HTERT RPE-1 (cell line): ENCODE results near the gene PAFAH1B2.
"Not testable (repeated sequence)": the region's sequence is repeated elsewhere in the genome, so short reads cannot be mapped to it uniquely, and the experiment has no call there.

Source experiments
- in situ Hi-C: fragments of 300-500 bp; cut with MboI; formaldehyde crosslinking; loops from 4 replicates; pipeline ENCODE4 v1.14.3; 2020; ENCODE audit warnings: low sequenced_read_pairs

Gene PAFAH1B2

DNA sequence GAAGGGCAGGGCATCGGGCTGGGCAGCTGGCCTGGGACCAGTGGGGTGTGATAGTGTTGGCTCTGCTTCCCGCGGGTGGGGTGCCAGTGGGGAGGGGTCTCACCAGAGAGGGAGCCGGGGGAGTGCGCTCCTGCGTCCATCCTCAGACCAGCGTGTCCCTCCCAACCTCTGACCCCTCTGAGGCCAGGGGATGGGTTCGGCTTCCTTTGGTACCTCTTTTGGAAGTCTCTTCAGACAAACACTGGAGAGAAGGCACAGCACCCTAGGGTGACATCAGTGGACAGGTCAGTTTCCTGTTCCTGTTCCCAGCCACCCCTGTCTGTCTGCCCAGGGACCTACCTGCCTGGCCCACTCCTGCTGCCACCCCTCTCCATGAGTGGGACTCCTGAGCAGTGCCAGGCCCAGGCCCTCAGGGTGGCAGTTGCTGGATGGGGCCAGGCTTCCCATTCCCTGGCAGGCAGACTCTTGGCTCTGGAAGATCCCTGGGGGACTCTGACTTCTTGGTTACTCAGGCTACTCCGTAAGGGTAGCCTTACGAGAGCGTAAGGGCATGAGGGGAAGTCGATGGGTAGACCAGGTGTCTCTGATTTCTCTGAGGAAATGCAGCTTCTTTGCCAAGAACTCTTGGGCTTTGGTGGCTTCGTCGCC lies 57.7 kb downstream of the PAFAH1B2 start:
- in situ Hi-C loops, result no loop called here

DNA sequence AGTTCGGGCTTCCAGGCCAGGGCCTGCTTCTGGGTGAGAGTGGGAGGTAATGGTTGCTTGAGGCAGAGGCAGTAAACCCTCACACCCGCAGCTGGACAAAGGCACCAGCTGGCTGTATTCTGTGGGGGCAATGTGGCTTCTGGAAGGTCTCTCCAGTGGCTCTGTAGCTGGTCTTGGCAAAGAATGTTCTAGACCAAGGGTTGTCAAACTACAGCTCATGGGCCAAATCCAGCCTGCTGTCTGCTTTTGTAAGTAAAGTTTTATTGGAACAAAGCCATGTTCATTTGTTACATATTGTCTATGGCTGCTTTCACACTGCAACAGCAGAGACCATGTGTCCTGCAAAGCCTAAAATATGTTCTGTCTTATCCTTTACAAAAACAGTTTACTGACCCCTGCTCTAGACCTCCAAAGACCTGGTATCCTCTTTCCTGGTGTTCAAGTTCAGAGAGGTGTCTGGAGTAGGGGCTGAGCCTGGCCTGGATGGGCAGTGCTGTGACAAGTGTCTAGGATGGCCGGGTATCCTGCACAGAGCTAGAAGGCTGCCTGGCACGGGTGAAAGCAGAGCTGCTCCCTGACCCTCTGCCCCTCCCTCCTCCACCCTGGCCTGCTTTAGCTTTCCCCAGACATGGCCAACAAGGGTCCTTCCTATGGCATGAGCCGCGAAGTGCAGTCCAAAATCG lies 58.4 kb downstream of the PAFAH1B2 start:
- in situ Hi-C loops, result no loop called here

DNA sequence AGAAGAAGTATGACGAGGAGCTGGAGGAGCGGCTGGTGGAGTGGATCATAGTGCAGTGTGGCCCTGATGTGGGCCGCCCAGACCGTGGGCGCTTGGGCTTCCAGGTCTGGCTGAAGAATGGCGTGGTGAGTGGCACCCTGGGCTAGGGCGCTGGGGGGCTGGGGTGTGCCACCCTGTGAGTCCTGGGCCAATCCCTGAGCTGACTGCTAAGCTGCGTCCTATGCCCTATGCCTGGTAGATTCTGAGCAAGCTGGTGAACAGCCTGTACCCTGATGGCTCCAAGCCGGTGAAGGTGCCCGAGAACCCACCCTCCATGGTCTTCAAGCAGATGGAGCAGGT lies 59.0 kb downstream of the PAFAH1B2 start:
- in situ Hi-C loops, result no loop called here

DNA sequence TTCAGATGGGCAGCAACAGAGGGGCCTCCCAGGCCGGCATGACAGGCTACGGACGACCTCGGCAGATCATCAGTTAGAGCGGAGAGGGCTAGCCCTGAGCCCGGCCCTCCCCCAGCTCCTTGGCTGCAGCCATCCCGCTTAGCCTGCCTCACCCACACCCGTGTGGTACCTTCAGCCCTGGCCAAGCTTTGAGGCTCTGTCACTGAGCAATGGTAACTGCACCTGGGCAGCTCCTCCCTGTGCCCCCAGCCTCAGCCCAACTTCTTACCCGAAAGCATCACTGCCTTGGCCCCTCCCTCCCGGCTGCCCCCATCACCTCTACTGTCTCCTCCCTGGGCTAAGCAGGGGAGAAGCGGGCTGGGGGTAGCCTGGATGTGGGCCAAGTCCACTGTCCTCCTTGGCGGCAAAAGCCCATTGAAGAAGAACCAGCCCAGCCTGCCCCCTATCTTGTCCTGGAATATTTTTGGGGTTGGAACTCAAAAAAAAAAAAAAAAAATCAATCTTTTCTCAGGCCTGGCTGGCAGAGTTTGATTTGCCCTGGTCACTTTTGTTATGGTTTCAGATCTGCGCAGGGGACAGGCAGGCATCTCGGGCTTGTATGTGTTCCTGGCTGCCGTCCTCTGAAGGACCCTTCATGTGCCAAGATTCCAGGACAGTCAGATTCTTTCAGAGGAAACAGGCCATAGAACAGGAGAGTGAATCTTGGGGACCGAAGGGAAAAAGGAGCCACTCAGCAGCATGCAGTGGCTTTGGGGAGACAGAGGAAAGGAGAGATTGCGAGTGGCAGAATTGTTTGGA lies 60.4 kb downstream of the PAFAH1B2 start:
- in situ Hi-C loops, result no loop called here

DNA sequence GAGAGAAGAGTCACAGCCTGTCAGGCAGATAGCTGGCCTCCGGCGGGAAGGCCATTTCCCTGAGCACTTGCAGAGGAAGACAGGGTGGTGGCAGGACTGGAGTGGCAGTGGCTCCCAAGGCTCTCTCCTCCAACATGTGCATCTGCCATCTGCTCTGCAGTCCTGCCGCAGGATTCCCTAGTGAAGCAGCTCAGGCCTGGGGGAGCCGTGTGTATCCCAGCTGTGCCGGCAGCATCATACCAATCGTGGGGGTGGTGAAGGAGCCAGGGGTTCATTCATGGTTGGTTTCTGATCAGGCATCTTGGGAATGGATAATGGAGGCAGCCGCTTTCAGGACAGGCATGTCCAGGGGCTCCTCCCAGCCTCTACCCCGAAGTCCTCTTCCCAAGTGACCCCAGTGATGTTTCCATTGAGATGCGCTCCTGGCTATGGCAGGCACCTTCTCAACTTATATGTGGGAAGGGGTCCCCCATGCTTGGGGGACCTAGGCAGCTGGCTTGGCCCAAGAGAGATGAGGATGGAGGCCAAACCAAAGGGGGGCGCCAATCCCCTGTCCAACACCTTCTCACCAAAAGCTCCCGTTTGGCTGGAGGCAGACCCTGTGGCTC lies 61.2 kb downstream of the PAFAH1B2 start:
- in situ Hi-C loops, result no loop called here

DNA sequence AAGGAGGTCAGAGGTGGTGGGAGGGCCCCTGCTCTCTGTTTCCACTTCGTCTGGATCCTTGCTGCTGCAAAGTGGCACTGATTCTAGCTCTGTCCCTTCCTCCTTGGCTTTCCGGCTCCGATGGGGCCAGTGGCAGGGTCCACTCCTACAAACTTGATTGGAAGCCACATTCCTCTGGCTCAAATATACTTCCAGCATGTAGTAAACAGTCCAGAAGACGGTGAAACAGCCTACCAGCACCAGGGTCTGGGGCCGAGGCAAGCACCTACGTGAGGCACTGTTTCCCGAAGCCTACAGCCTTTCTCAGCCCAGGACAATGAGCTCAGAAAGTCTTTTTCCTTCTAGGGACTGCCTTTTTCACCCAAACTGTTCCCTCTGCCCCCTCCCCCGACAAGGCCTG lies 62.0 kb downstream of the PAFAH1B2 start:
- in situ Hi-C loops, result not testable (repeated sequence)

DNA sequence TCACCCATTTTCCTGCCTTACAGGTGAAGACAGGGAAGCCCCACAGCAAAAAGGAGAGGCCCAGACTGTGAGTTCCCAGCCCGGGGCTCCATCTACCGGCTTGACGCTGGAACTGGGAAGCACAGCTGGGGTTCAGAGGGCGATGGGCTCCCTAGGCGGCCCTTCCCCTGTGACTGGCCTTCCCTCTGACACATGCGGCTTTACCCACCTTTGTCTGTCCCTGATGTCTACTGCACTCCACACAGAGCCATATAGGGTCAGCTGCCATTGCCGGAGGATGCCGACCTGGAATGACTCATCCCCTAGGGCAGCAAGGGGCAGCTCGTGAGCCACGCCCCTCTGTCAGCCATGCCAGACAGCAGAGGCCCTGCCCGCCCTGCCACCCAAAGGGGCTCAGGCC lies 62.8 kb downstream of the PAFAH1B2 start:
- in situ Hi-C loops, result not testable (repeated sequence)

DNA sequence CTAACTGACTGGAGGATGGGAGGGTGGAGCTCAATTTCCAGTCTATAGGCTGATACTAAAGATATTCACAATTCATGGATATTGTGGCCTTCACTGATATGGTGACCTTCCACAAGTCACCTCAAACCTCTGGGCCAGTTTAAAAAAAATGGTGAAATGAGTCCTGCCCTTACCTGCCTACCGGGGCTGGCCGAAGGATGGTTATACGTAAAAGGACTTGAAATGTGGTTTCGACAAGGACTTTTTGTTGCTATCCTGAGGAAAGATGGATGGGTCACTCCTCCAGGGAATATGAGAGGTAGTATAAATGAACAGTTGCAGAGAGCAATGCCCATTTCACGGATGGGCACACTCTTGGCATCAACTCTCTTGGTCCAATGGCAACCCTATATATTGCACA lies 63.4 kb downstream of the PAFAH1B2 start:
- in situ Hi-C loops, result not testable (repeated sequence)

DNA sequence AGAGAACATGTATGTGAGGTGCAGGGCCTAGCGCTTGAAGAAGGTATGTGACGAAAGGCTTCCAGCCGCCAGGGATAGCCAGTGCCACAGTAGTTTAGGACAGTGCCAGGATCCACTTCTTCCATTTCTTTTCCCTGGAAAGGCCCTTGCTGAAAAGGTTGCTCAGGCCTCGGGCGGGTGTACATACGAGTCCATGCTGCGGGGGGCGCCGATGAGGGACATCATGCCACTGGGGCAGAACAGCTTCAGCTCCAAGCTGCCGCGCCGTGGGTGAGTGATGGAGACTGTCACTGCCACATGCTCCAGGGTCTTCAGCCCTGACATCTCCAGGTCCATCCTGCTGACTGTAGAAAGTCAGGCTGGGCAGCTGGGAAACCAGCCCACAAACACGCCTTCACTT lies 64.6 kb downstream of the PAFAH1B2 start:
- in situ Hi-C loops, result not testable (repeated sequence)

DNA sequence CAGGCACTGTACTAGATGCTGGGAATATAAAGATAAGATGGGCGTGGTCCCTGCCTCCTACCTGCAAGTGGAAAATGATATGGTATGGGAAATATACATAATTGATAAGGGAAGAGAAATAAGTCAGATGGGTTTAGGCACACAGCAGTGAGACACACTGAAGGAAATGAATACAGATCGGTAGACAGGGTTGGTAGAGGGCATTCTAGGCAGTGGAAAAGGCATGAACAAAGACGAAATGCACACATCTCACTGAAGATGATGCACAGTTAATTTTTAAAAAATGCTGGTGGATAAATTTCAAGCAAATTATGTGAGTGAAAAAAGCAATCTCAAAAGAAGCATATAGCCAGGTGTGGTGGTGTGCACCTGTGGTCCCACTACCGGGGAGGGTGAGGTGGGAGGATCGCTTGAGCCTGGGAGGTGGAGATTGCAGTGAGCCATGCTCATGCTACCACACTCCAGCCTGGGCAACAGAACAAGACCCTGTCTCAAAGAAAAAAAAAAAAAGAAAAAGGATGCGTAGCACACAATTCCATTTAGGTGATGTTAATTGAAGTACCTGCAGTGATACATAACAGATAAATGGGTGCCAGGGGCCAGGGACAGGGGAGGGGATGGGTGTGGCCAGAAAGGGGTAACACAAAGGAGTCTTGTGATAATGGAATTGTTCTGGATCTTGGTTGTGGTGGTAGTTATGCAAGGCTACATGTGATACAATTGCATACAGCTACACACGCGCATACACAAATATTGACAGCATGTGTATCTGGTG lies 65.5 kb downstream of the PAFAH1B2 start:
- in situ Hi-C loops, result not testable (repeated sequence)

DNA sequence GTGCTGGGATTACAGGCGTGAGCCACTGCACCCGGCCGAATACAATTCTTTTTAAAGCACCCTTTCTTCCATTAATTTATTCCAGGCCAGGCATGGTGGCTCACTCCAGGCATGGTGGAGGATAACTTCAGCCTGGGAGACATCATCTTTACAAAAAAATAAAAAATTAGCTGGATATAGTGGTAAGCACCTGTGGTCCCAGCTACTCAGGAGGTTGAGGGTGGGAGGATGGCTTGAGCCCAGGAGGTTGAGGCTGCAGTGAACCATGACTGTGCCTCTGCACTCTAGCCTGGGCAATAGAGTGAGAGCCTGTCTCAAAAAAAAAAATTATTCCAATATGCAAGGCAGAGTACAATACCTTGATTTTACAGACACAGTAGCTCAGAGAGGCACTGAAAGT lies 66.5 kb downstream of the PAFAH1B2 start:
- in situ Hi-C loops, result no loop called here

DNA sequence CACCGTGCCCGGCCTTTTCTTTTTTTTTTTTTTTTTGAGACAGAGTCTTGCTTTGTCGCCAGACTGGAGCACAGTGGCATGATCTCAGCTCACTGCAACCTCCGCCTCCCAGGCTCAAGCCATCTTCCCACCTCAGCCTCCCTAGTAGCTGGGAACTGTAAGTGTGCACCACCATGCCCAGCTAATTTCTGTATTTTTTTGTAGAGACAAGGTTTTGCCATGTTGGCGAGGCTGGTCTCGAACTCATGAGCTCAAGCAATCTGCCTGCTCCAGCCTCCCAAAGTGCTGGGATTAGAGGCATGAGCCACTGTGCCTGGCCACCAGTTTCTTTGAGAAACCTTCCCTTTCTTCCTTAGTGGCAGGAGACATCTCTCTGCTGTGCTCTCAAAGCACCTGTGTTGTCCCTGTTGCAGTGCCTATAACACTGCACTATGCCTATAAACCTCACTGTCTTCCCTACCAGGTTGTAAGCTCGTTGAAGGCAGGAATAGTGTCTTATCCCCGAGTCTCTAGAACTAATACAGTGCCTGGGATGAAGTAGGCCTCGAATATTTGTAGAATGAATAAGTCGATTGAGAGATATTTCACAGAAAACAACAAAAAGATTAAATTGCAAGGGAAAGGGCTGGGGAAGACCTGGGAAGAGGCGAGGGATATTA lies 68.7 kb downstream of the PAFAH1B2 start:
- in situ Hi-C loops, result no loop called here

DNA sequence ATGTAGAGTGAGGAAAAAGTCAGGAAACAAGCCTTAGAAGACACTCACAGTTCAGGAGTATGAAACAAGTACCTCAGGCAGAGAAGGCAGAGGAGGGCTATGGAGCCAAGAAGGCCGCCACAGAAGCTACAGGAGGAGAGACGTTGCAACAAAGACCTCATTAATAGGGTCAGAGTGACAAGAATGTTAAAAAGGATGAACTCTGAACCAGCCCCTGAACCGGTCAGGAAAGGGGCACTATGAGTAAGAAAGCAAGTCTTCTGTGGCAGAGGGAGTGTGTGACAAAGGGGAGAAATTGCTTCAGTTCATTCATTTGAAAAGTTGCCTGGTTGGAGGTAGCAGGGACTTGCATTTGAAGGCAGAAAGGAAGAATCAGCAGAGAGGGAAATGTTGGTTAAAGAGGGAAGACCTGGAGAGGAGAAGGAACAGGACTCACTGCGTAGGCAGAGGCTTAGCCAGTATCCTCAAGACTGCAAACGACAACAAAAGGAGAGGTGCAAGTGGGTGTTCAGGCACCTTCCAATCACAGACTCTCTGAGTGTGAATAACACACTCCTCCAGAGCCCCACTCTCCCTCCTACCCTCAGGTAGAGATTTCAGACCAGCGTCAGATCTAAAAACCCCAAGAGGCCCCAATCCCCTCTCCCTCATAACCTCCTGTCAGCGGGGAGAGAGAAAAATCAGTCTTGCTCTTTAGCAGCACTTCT lies 70.5 kb downstream of the PAFAH1B2 start:
- in situ Hi-C loops, result no loop called here

DNA sequence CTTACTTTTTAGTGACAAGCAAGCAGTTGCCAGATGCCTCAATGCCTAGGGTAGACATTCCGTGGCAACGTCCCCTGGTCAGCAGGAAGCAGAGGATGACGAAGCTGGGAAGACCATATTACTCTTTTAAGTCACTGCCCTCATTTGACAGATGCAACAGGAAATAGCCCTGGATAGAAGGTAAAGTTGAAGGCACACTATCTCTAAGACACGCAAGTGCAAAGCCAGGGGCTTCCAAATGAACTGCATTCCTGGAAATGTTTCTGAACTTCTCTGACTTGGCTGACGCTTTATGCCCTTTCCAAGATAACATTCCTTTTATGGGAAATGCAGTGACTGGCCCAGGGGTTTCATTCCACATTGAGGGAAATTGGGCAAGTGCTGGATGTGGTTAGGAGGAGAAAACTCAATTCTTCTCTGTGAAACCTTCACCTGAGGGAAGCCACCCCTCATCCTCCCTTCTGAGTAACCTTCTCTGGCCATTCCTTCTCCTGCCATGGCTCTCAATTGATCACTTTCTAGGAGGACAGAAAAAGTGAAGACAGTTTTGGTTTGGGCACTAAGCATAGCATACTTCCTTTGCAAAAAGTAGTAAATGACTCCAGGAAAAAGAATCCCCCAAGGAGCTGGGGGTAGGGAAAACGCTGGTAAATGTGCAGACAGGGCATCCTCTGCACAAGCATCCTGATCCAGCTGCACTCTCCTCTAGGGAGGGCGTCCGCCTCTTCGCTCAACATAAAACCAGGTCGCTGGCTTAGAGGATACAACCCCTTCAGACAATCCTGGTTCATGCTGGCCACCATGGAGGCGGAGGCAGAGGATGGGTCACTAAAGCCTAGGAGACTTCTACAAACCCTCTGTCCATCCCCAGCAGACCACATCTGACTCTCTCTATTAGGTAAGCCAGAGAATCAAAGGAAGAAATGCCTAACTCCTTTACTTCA lies 73.3 kb downstream of the PAFAH1B2 start:
- in situ Hi-C loops, result no loop called here

DNA sequence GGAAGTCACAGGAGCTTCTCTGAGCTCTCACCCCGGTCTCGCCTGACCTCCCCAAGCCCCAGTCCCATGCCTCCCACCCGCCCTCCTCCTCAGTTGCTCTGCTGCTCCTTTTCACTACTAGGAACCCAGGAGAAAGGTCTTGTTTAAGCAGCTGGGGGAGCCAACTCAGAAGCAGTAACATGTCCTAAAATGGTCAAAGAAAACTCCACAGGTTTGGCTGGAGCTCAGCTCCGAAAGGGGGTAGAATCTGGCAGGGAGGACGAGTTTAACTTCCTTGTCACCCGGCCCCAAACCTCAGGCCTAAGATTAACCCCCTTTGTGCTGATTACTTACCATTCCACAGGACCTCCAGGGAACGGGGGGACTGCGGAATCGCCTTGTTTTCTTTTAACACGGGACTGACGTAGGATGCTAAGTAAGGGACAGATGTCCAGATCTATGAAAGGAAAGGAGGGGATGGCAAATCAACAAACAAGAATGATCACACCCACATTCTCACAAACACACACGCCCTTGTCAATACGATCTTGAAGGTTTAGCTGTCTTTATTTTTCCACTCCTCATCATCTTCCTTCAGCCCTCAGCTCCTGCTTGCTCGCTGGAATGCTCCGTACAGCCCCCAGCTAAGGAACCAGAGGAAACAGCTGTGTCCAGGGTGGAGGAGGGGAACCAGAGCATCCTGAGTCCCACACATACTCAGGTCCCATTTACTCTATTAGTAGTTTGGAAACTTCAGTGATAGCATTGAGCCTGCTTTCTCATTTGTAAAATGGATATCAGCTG lies 74.2 kb downstream of the PAFAH1B2 start:
- in situ Hi-C loops, result no loop called here

DNA sequence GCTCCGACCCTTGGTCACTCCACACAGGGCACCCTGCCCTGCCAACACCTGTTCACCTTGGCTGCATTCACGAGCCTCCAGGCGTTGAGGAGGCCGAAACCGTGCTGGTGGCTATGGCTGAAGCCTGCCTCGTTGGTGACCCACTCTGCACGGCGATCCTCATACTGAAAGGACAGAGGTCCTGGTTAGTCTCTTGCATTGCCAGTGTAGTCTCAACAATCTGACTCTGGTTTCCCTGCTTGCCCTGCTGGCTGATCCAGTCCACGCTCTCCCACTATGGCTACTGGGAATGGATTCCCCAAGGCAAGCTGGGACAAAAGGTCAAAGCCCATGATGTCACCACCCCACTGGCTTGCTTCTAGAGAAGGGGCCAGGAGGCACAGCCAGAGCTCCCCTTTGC lies 74.9 kb downstream of the PAFAH1B2 start:
- in situ Hi-C loops, result no loop called here

DNA sequence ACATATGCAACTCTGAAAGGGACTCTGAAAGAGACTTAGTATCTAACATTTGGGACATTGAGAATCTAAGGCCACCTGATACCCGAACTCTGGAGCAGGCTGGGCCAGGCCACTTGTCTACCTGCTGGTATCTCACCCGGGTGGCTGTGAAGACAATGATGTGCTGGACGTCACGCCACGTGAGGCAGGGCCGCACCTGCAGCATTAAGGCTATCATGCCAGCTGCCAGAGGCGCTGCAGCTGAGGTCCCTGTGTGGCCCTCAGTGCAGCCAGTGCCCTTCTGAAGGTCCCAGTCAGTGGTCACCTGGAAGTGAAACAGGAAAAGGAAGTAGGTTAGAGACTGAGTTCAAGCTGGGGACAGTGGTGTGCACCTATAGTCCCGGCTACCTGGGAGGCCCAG lies 75.4 kb downstream of the PAFAH1B2 start:
- in situ Hi-C loops, result no loop called here

DNA sequence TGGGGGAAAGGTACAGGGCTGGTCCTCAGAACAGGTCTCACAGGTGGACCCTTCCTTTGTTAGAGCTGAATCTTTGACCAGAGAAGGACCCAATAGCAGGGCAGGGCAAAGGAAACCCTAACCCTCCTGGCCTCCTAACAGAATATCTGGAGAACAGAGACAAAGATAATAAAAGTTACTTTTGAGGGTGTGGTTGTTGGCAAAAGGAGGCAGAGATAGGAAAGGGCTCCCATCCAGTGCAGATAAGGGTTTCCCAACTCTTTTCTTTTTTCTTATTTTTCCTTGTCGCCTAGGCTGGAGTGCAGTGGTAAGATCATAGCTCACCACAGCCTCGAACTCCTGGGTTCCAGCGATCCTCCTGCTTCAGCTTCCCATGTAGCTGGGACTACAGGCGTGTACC lies 75.9 kb downstream of the PAFAH1B2 start:
- in situ Hi-C loops, result no loop called here
